ENCODE measurements around the gene SELENON. TPM values are rescaled to one million over a fixed set of nuclear protein-coding genes. Genes with fewer than 3 reads are reported as not detected.

SELENON gene
- total and polyA plus RNA-seq, 4 donors = 35.9 to 88.8 (median 48.3) TPM

DNA sequence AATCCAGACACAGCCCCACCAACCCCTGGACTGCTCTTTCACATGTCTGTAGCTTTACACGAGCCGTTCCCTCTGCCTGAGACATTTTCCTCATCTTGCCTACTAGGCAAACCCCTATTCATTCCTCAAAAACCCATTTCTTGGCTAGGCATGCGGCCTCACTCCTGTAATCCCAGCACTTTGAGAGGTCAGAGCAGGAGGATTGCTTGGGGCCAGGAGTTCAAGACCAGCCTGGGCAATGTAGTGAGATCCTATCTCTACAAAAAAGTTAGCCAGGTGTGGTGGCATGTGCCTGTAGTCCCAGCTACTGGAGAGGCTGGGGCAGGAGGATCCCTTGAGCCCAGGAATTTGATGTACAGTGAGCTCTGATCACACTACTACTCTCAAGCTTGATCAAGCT lies 64.4 kb downstream of the SELENON start:
- ATAC-seq (ENCODE audit: insufficient read depth, low FRiP score) = no peak
- DNase-seq = no peak
- Histone ChIP-seq H3K4me3 (no peak overlapping the region), H3K9ac (ENCODE audit: insufficient read depth in 1 of 2, low read length in 2 of 2) (no peak overlapping the region), H3K36me3 (ENCODE audit: control insufficient read depth in 4 of 4, insufficient read depth in 4 of 4, low read length in 4 of 4) (peaks cover 0 to 10% (median 4%) of the 10 kb centered on the region in 4 donors), H3K4me1 (ENCODE audit: control insufficient read depth in 5 of 5, insufficient read depth in 5 of 5, low read length in 5 of 5) (peaks cover 0 to 2% (median 0%) of the 10 kb centered on the region in 5 donors), H3K9me3 (ENCODE audit: control insufficient read depth in 4 of 4, insufficient read depth in 3 of 4, low read length in 3 of 4) (no peaks in the 10 kb centered on the region), H3K27me3 (ENCODE audit: control insufficient read depth in 3 of 3, insufficient read depth in 3 of 3, low read length in 2 of 3) (no peaks in the 10 kb centered on the region), H3K27ac (ENCODE audit: low read depth in 1 of 2, low read length in 1 of 2) (no peak overlapping the region)
- TF ChIP-seq, protein P1, sequence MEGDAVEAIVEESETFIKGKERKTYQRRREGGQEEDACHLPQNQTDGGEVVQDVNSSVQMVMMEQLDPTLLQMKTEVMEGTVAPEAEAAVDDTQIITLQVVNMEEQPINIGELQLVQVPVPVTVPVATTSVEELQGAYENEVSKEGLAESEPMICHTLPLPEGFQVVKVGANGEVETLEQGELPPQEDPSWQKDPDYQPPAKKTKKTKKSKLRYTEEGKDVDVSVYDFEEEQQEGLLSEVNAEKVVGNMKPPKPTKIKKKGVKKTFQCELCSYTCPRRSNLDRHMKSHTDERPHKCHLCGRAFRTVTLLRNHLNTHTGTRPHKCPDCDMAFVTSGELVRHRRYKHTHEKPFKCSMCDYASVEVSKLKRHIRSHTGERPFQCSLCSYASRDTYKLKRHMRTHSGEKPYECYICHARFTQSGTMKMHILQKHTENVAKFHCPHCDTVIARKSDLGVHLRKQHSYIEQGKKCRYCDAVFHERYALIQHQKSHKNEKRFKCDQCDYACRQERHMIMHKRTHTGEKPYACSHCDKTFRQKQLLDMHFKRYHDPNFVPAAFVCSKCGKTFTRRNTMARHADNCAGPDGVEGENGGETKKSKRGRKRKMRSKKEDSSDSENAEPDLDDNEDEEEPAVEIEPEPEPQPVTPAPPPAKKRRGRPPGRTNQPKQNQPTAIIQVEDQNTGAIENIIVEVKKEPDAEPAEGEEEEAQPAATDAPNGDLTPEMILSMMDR (IDR thresholded peaks at IDR 0.05; ENCODE audit: control extremely low read depth, extremely low read depth) = no peak
- WGBS, 2 donors = 75 to 76% methylated on average over 3 of the region's 3 CpGs

DNA sequence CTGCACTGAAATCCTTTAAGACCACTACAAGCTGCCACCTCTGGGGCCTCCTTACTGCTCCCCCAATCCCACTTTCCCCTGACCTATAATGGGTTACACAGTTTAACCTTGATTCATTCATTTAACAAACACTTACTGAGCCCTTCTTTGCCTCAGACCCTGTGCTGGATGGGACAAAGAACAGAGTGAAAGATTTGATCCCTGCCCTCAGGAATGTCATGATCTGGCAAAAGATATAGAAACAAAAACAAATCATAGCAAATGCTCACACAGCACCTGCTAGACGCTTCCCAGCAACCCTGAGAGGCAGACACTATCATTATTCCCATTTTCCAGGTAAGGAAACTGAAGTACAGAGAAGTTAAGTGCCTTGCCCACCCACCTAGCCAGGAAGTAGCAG lies 66.3 kb downstream of the SELENON start:
- DNase-seq = no peak
- no peak overlapping the region for H3K27ac ChIP-seq (ENCODE audit: low read depth in 1 of 2, low read length in 1 of 2)
- H3K4me1 ChIP-seq (ENCODE audit: control insufficient read depth in 5 of 5, insufficient read depth in 5 of 5, low read length in 5 of 5) = peaks cover 0 to 4% (median 2%) of the 10 kb centered on the region in 5 donors
- no peaks in the 10 kb centered on the region for H3K9me3 ChIP-seq (ENCODE audit: control insufficient read depth in 4 of 4, insufficient read depth in 3 of 4, low read length in 3 of 4)
- peaks cover 0 to 10% (median 8%) of the 10 kb centered on the region in 4 donors for H3K36me3 ChIP-seq (ENCODE audit: control insufficient read depth in 4 of 4, insufficient read depth in 4 of 4, low read length in 4 of 4)
- 82 to 92% methylated on average over 1 of the region's 1 CpG for WGBS, 2 donors
- no peak overlapping the region for H3K4me3 ChIP-seq
- H3K9ac ChIP-seq (ENCODE audit: insufficient read depth in 1 of 2, low read length in 2 of 2) = no peak overlapping the region
- TF ChIP-seq, protein P1 (IDR thresholded peaks at IDR 0.05; ENCODE audit: control extremely low read depth, extremely low read depth) = no peak
- H3K27me3 ChIP-seq (ENCODE audit: control insufficient read depth in 3 of 3, insufficient read depth in 3 of 3, low read length in 2 of 3) = no peaks in the 10 kb centered on the region
- ATAC-seq (ENCODE audit: insufficient read depth, low FRiP score) = no peak

DNA sequence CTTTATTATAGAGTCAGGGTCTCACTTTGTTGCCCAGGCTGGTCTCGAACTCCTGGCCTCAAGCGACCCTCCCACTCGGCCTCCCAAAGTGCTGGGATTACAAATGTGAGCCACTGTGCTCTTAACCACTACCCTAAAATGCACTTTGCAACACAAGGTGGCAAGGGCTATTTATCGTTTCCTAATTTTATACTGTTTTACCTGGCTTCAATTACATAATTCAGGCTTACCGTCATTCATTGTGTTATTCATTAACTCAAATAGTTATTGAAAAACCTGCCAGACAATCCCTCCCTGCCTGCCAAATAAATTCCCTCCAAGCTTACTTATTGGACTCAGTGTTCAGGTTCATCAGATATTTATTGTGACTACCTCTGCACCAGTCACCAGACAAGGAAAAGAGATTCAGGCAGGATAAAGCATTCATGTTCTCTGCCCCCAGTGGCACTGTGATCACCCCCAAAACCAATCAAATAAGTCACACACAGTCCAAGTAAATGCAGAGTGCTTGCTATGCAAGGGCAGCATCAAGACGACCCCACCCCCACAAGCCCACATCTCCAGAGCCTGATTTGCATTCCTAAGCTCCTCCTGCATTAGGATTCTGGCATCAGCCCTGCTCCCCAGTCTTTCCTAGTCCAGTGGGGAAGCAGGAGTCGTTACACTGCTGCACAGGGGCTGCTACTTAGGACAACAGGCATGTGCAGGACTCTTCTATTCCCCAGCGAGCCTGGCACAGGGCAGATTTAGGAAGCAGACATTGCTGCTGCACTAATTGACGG lies 67.4 kb downstream of the SELENON start:
- peak overlapping the region in 1 of 2 donors; percentile 61 for H3K27ac ChIP-seq (ENCODE audit: low read depth in 1 of 2, low read length in 1 of 2)
- ATAC-seq (ENCODE audit: insufficient read depth, low FRiP score) (no peak), DNase-seq (peak; percentile 51 to 58 (median 53))
- H3K9me3 ChIP-seq (ENCODE audit: control insufficient read depth in 4 of 4, insufficient read depth in 3 of 4, low read length in 3 of 4) = no peaks in the 10 kb centered on the region
- TF ChIP-seq, protein P1 (IDR thresholded peaks at IDR 0.05; ENCODE audit: control extremely low read depth, extremely low read depth) = no peak
- 63 to 72% methylated on average over 9 of the region's 9 CpGs for WGBS, 2 donors
- no peak overlapping the region for H3K4me3 ChIP-seq
- peaks cover 0 to 8% (median 7%) of the 10 kb centered on the region in 4 donors for H3K36me3 ChIP-seq (ENCODE audit: control insufficient read depth in 4 of 4, insufficient read depth in 4 of 4, low read length in 4 of 4)
- peaks cover 0 to 10% (median 6%) of the 10 kb centered on the region in 5 donors for H3K4me1 ChIP-seq (ENCODE audit: control insufficient read depth in 5 of 5, insufficient read depth in 5 of 5, low read length in 5 of 5)
- H3K9ac ChIP-seq (ENCODE audit: insufficient read depth in 1 of 2, low read length in 2 of 2) = no peak overlapping the region
- no peaks in the 10 kb centered on the region for H3K27me3 ChIP-seq (ENCODE audit: control insufficient read depth in 3 of 3, insufficient read depth in 3 of 3, low read length in 2 of 3)

Other genes with a start within 250 kb of the SELENON start
- gene MAN1C1, start 183.4 kb upstream of the SELENON start, total RNA-seq = 10 to 100 TPM; 14.5 to 14.7 TPM
- gene MAN1C1, start 183.4 kb upstream of the SELENON start, polyA plus RNA-seq = 10 to 100 TPM in 1 of 2 donors, 1 to 10 TPM in 1; 4.6 to 11.6 TPM
- 10 to 100 TPM; 35.9 to 43.6 TPM for gene MTFR1L, start 19.8 kb downstream of the SELENON start, total RNA-seq
- 10 to 100 TPM; 35.4 to 40.9 TPM for gene MTFR1L, start 19.8 kb downstream of the SELENON start, polyA plus RNA-seq
- gene AUNIP, start 59.3 kb downstream of the SELENON start, total RNA-seq = 1 to 10 TPM in 1 of 2 donors, under 1 TPM in 1; 0.21 to 1.1 TPM
- gene AUNIP, start 59.3 kb downstream of the SELENON start, polyA plus RNA-seq = under 1 TPM; 0.26 to 0.31 TPM
- 10 to 100 TPM in 1 of 2 donors, 1 to 10 TPM in 1; 7.6 to 12.1 TPM for gene PAQR7, start 75.5 kb downstream of the SELENON start, total RNA-seq
- gene PAQR7, start 75.5 kb downstream of the SELENON start, polyA plus RNA-seq = 1 to 10 TPM; 4.2 to 5.6 TPM
- 100 to 1,000 TPM in 1 of 2 donors, 10 to 100 TPM in 1; 38.8 to 118 TPM for gene STMN1, start 106.2 kb downstream of the SELENON start, total RNA-seq
- gene STMN1, start 106.2 kb downstream of the SELENON start, polyA plus RNA-seq = 10 to 100 TPM; 18.5 to 63.8 TPM
- 10 to 100 TPM; 10.6 to 15.2 TPM for gene PAFAH2, start 197.9 kb downstream of the SELENON start, total RNA-seq
- gene PAFAH2, start 197.9 kb downstream of the SELENON start, polyA plus RNA-seq = 1 to 10 TPM; 6.5 to 7.6 TPM
- under 1 TPM; 0.43 to 0.63 TPM for gene EXTL1, start 221.6 kb downstream of the SELENON start, total RNA-seq
- under 1 TPM; 0.08 to 0.18 TPM for gene EXTL1, start 221.6 kb downstream of the SELENON start, polyA plus RNA-seq
- gene SLC30A2, start 245.9 kb downstream of the SELENON start, total RNA-seq = under 1 TPM; 0.40 to 0.51 TPM
- under 1 TPM; 0.02 to 0.08 TPM for gene SLC30A2, start 245.9 kb downstream of the SELENON start, polyA plus RNA-seq